ENCODE results near the gene LRRC3B.

The LRRC3B gene

DNA sequence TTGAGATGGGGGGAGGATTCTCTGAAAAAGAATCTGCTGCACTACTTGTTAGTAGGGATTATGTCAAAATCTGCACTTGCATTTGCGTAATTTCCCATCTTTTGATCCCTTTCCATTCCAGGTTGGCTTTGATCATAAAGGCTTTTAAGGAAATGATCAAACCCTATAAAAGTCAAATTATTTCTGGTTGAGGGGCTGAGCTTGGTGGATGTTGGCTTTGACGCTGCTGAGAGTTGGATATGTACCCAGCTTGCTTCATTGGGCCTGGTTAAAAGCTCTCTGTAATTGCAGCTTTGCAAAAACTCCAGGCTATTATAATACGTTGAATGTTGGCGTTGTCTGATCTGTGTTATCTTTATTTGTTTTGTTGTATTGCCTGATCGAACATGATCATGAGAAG, 12.0 kb downstream of the LRRC3B start:
- no peak for DNase-seq

DNA sequence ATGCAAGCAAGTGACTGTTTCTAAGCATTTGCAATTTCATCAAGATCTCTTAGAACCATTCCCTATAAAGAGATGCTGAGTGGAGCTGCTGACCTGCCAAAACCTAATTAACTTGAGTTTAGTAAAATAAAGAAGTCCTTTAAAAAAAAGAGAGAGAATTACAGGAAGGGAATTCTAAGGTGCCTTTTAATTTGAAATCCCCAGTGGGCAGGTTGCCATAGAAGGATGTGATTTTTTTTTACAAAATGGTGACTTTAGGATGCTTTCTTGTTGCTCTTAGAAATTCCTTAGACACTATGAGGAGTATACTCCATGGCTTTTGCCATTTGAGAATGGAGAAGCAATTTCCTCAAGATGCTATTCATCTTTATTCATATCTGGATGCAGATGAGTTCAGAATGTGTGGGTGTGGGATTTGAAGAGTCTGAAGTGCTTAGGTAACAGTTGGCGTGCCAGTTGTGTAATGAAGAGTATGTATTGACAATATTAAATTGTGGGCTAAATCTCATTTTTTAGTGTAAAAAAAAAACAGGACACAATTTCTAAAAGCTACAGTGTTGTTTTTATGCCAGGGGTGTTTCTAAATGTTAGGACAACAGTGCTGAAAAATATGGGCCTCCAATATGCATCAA, 13.6 kb downstream of the LRRC3B start:
- no peak for DNase-seq

- no peak for DNase-seq
Observed at GRCh38 chr3:26637698-26638097, 15.1 kb downstream of the LRRC3B start.

DNA sequence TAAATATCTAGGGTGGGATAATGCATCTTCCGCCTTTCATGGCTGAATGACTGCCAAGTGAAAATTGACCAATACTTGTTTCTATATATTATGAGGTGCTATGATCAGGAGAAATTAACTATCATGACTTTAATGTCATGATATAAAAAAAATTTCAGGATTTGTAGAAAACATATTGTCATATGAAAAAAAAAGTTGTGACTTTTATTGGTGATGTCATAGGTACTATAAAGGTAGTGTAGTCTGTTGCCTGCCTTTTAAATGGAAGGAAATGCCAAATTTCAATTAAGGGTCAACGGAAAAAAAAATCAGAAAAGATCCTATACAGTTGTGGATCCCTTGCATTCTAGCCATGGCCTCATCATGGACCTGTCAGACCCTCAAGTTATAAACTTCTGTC, 15.5 kb downstream of the LRRC3B start:
- no peak for DNase-seq

DNA sequence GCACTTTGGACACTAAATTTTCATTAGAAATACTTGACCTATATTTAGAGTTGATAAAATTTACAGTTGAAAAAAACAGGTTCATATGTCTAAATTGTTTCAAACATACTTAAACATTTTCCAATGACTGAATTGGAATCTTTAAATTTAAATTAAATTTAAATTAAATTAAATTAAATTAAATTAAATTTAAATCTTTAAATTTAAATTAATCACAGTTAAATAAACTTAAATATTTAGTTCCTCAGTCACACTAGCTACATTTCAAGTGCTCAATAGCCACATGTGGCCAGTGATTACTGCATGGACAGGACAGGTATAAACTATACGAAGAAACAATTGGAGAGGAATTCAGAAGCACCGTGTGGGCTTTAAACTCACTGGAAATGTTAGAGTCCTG, 16.8 kb downstream of the LRRC3B start:
- DNase-seq = no peak

DNA sequence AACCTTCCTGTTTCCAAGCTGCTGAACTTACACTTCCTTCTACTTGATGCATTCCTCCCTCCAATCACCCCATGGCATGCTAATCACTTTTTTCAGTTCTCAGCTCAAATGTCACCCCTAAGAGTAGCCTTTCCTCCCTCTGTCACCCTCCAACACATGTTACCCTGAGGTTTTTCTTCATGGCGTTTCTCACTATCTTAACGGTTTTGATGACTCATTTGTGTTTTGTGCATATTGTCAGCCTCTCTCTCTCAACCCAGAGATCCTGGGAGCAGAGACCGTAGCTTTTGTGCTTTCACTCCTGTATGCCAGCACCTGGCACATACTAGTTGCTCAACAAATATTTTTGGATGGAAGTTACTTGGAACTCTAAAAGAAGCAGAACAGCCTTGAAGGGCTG, 24.5 kb downstream of the LRRC3B start:
- no peak for DNase-seq

- DNase-seq = no peak
Observed at GRCh38 chr3:26648461-26648860, 25.9 kb downstream of the LRRC3B start.

DNA sequence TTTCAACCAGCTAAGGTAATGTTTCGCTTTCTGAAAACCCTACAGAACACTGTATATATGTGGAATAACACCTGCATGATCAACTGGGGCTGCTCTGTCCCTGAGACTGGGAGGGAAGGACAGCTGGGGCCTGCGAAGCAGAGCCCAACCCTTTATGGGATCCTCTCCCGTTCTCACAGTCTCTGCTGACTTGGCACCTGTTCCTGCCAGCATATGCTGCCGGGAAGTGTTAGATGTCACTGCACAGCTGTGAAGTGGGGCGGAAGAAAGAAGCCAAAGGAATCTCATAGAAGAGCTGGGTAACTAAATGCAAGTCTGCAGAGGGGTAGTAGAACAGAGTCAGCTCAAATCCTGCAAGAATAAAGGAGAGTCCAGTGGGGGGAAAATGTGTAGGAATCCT, 29.6 kb downstream of the LRRC3B start:
- no peak for DNase-seq

- no peak for DNase-seq
Observed at GRCh38 chr3:26653811-26654425, 31.3 kb downstream of the LRRC3B start.

- DNase-seq = no peak
Observed at GRCh38 chr3:26655231-26655630, 32.7 kb downstream of the LRRC3B start.

DNA sequence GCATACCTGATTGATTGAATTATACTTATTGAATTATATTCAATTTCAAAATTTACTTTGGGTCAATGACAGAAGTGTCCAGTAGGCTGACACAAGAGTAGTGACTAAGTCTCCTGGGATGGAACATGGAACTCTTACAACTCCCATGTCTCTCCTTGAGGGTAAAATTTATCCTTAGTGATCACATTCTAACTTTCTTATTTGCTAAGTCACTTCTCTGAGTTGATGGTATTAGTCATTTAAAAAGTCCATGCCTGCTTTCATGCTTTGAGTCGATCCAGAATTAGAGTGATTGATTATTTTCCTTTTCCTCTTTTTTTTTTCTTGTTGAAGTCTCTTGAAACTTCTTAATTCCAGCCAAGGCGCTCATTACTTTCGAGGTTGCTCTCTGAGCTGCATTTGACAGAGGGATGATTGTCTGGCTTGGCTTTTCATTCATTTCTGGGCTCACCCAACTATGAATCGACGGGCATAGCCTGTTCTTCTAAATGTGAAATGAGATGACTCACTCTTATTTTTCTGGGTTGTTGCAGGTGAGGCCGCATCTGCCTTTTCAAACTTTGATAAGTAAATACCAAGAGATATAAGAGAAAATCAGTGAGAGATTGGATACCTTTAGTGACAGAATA, 34.9 kb downstream of the LRRC3B start:
- no peak for DNase-seq

- no peak for DNase-seq
Observed at GRCh38 chr3:26668171-26668570, 45.6 kb downstream of the LRRC3B start.

DNA sequence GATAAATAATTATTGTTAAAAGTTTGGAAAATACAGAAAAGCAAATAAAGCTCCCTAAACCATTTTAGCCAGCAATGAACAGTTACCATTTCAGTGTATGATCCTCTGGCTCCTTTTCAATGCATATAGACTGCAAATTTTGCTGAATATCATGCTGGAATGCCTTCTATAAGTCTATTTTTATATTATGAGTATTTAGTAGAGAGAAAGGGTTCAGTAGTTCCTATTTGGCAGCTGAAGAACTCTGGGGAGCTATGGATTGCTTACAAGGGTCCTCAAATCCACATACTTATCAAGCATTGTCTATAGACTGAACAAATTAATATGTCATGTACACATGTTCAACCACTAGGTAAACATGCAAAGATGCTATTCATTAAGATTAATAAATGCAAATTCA, 46.1 kb downstream of the LRRC3B start:
- no peak for DNase-seq

DNA sequence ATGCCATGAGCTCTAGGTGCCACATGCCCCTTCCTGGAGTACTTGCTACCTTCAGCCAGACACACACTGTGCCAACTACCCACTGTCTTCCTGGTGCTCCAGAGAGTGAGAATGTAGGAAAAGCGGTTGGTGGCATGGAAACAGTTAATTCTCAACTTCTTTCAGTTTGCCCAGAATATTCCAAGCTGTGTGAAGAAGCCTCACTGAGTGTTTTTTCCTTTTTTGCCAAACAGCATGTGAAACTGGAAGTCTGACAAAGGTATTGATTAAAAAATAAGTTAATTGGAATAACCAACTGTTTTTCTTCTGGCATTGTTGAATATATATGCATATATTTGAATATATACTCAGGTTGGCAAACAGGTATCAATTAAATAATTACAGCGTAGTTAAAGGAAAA, 52.8 kb downstream of the LRRC3B start:
- DNase-seq = no peak

DNA sequence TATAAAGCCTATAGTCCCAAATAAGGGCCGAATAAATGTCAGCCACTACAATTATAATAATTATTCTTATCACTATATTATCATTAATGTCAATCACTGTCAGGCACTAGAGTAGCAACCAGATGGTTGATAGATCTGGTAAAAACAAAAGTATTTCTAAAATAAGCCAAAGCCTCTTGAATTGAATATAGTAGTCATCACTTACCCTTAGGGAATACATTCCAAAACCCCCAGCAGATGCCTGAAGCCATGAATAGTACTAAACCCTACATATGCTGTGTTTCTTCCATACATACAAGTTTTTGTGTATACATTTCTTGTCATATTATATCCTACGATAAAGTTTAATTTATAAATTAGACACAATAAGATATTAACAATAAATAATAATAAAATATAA, 59.1 kb downstream of the LRRC3B start:
- DNase-seq = no peak

GRCh38 chr3:26682406-26682805, 59.8 kb downstream of the LRRC3B start:
- DNase-seq = no peak

DNA sequence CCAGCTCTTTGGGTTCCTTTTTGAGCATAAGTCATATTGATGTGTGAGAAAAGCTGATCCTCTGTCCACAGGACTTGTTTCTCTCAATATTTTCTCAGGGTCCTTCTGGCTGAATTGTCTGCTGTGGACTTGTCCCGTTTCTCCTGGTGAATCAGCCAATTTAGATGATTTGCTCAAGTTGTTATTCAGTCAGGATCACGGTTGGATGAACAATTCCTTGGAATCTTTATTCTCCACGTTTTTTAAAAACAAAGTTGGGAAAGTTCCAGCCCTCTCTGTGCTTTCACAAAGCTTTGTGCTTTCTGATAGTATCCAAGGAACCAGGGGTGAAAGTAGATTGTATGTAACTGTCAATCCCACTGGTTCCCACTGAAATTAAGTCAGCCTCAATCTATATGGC, 61.3 kb downstream of the LRRC3B start:
- DNase-seq = no peak

- DNase-seq = no peak
Observed at GRCh38 chr3:26687466-26687865, 64.9 kb downstream of the LRRC3B start.

- no peak for DNase-seq
Observed at GRCh38 chr3:26699553-26699952, 77.0 kb downstream of the LRRC3B start.

DNA sequence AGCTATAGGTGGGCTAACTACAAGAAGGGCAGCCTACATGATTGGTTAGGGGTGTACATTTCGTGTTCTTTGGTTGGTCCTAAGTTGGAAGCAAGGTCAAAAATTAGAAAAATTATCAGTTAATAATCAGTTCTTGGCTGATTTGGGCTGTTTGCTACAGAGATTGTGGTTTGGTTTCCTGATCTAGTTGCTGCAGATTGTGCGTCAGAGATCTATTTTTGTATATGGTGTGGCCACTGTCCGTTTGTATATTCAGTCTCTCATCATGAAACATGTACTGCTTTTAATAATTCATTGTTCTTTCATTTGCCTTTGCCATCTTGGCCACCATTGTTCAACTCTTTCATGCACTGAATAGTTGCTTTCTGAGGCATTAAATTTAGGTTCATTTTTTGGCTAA, 80.9 kb downstream of the LRRC3B start:
- no peak for DNase-seq

DNA sequence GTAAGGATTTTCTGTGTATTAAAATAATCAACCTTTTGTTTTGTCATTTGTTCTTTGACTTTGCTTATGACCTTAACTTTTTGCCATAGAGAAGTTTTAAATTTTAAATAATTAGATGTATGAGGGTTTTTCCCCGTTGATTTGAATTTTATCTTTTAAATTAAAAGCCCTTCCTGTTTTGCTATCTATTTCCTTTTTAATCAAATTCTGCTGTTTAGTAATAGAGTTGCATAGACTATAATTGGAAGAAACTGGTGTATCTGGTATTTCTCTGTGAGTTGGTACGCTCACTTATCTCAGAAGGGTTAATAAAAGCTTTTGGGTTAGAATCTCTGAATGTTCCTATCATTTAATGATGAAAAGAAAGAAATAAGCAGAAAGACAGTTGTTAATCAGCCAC, 82.2 kb downstream of the LRRC3B start:
- DNase-seq = no peak

- DNase-seq = no peak
Observed at GRCh38 chr3:26708501-26708900, 85.9 kb downstream of the LRRC3B start.

DNA sequence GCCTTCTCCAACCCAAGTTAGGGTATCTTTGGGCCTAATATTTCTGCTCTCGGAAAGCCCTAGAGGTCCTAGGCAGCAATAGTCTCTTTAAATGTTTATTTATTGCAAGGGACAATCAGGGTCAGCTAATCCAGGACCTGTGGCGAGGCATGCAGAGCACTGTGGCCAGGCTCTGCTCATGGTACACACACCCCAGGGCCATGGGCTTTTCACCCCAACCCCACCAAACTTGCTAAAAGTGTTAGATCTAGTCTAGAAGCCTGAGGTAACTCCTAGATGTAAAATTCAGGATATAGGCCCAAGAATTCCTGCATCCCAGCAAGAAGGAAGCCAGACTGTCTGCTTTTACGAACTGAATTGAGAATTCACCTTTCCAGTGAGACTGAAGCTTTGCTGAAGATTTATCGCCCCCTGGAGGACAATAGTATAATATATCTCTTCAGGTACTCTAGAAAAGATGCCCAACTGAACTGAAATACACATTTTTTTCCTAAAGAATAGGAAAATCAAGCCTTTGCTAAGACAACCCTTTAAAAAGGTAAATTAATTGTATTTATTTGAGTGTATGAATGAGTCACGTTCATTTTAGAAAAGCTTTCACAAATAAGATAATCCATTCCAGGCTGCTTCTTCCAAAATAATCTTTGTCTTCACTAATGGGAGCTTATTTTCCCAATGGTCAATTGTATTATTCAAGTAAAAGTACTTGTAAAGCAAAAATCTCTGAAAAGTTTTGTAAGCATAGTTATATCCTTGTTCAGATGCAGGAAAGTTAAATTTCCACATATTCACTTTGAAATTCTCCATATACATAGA, 89.8 kb downstream of the LRRC3B start:
- DNase-seq = no peak

DNA sequence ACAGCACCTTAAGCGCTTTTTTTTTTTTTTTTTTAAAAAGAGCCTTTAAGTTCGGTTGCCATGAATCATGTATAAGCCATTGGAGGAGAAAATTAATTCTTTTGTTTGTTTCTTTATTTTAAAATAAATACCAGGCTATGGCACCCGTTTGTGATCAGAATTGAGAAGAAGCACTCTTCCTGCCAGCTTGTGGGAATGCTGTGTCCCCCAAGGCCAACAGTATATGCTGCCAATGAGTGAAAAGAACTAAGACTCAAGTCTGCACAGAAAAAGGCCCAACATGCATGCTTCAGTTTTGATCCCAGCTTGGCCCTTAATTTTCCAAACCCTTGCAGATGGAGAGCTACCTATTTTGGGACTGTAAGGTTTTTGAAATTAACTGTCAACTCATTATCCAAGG, 90.5 kb downstream of the LRRC3B start:
- DNase-seq = no peak
